K562 (cell line): ENCODE measurements around the gene RAB3C. TPM values are rescaled to one million over a fixed set of nuclear protein-coding genes. Genes with fewer than 3 reads are reported as not detected.

ENCODE experiments used
- ATAC-seq: fragments of 200-7000 bp; cut with Tn5 transposase; 3 replicates; pipeline ENCODE4 v1.9.1; 2020; ENCODE audit warnings: moderate library complexity
- BruUV-seq: library from RNA; stranded (reverse); fragments of 400-500 nt; replicated peaks from 2 replicates; lab custom pipeline; 2021; lab: Mats Ljungman, UMichigan
- CTCF ChIA-PET: fragments of 300-600 bp; formaldehyde crosslinking; extraction: SDS; loops from one replicate; lab custom pipeline; 2021; ENCODE audit warnings: low intra/inter-chr PET ratio; lab: Yijun Ruan, JAX
- POLR2A ChIA-PET: fragments of 300-600, 350-650 bp; sonication (Branson Sonifier 250); formaldehyde crosslinking; extraction: SDS; loops from one replicate; lab custom pipeline; 2021; ENCODE audit warnings: antibody characterized with exemption, inconsistent platforms; lab: Yijun Ruan, JAX
- DNase-seq, 4 experiments: peaks; one replicate each; pipeline versions ENCODE4 v3.0.0 to v3.0.0-alpha.2; 2011 to 2018; ENCODE audit warnings: low spot score in 3 of 4, mixed read lengths in 3 of 4; ENCODE audit errors: extremely low read depth in 1 of 4
- FAIRE-seq: peaks from 2 replicates; lab custom pipeline; 2011; peaks lifted over from hg19 to GRCh38; lab: Jason Lieb, UNC
- H2AFZ ChIP-seq: 2 replicates; pipeline ENCODE4 v1.6.0; 2011; ENCODE audit warnings: low read depth, low read length, control low read depth, inconsistent platforms
- H3K27ac ChIP-seq: fragments of 200-600 bp; 3 replicates; pipeline ENCODE4 v1.8.0; 2011; ENCODE audit warnings: low read depth, mild to moderate bottlenecking, control low read depth, inconsistent platforms, low read length, moderate library complexity, mixed read lengths; ENCODE audit errors: extremely low read depth
- H3K27me3 ChIP-seq, 2 experiments: fragments of 300-600 bp in 1 of 2; 2 replicates in 1 of 2; 3 replicates in 1 of 2; pipeline versions ENCODE4 v1.6.0 to v1.8.0; 2011; ENCODE audit warnings: inconsistent platforms in 2 of 2, low read length in 2 of 2, mild to moderate bottlenecking in 1 of 2, mixed read lengths in 1 of 2, moderate library complexity in 1 of 2; ENCODE audit not compliant: control insufficient read depth in 2 of 2, insufficient read depth in 2 of 2
- H3K36me3 ChIP-seq: fragments of 300-600 bp; 3 replicates; pipeline ENCODE4 v1.8.0; 2011; ENCODE audit warnings: mild to moderate bottlenecking, low read length, inconsistent platforms; ENCODE audit not compliant: control insufficient read depth, insufficient read depth
- H3K4me1 ChIP-seq, 2 experiments: fragments of 200-600 bp in 1 of 2; replicated peaks in 1 of 2; 2 replicates in 1 of 2; 3 replicates in 1 of 2; pipeline versions ENCODE4 v1.5.1 to v1.8.0; 2011; ENCODE audit warnings: inconsistent platforms in 2 of 2, low read length in 2 of 2, mild to moderate bottlenecking in 1 of 2, mixed read lengths in 1 of 2, moderate library complexity in 1 of 2; ENCODE audit not compliant: control insufficient read depth in 2 of 2, insufficient read depth in 2 of 2
- H3K4me2 ChIP-seq: 2 replicates; pipeline ENCODE4 v1.6.1; 2011; ENCODE audit warnings: low read length, control low read depth, inconsistent platforms, mixed read lengths; ENCODE audit not compliant: insufficient read depth
- H3K4me3 ChIP-seq: fragments of 200-600 bp; sonication (generic), shearing (Covaris generic); 2 replicates; pipeline ENCODE4 v1.5.1; 2016; ENCODE audit warnings: control low read depth, inconsistent platforms
- H3K79me2 ChIP-seq: fragments of 200-600 bp; 3 replicates; pipeline ENCODE4 v1.8.0; 2011; ENCODE audit warnings: low read length, inconsistent platforms; ENCODE audit not compliant: control insufficient read depth, insufficient read depth
- H3K9ac ChIP-seq, 2 experiments: 2 replicates each; pipeline versions ENCODE4 v1.6.0 to v1.6.1; 2011; ENCODE audit warnings: low read depth in 2 of 2, low read length in 2 of 2, control low read depth in 1 of 2, inconsistent platforms in 1 of 2, mild to moderate bottlenecking in 1 of 2, mixed read lengths in 1 of 2; ENCODE audit not compliant: insufficient read depth in 1 of 2
- H3K9me1 ChIP-seq: one replicate; pipeline ENCODE4 v1.6.0; 2011; ENCODE audit warnings: inconsistent platforms, mild to moderate bottlenecking, low read length, moderate library complexity; ENCODE audit not compliant: control insufficient read depth, insufficient read depth
- H3K9me3 ChIP-seq: replicated peaks from 2 replicates; pipeline ENCODE4 v1.5.1; 2011; ENCODE audit warnings: low read depth, low read length, inconsistent platforms; ENCODE audit not compliant: control insufficient read depth, insufficient read depth
- H4K20me1 ChIP-seq: replicated peaks from 2 replicates; pipeline ENCODE4 v1.6.1; 2011; ENCODE audit warnings: low read length, inconsistent platforms, mixed read lengths; ENCODE audit not compliant: control insufficient read depth, insufficient read depth
- BACH1 ChIP-seq: fragments of 200-800 bp; sonication (Bioruptor generic); IDR thresholded peaks from 2 replicates; pipeline ENCODE4 v1.6.1; 2016; ENCODE audit warnings: missing genetic modification characterization, missing compliant biosample characterization
- BRF2 ChIP-seq: IDR thresholded peaks from 3 replicates; pipeline ENCODE4 v1.6.1; 2011; ENCODE audit warnings: borderline replicate concordance, mild to moderate bottlenecking; ENCODE audit not compliant: insufficient read length, insufficient read depth
- CBFB ChIP-seq: sonication (generic); formaldehyde crosslinking; IDR thresholded peaks from 2 replicates; pipeline ENCODE4 v1.4.0; 2020; ENCODE audit warnings: mild to moderate bottlenecking, missing genetic modification reagents
- CBX1 ChIP-seq: sonication (generic); IDR thresholded peaks from 2 replicates; pipeline ENCODE4 v1.6.1; 2016; ENCODE audit warnings: antibody characterized with exemption, low read depth, mild to moderate bottlenecking
- EWSR1 ChIP-seq: fragments of 450-650 bp; IDR thresholded peaks from 2 replicates; pipeline ENCODE4 v1.6.1; 2018; ENCODE audit warnings: borderline replicate concordance, mild to moderate bottlenecking, low read depth, moderate library complexity; ENCODE audit not compliant: partially characterized antibody
- FOXK1 ChIP-seq: sonication (generic); formaldehyde crosslinking; IDR thresholded peaks from 2 replicates; pipeline ENCODE4 v1.8.0; 2022; ENCODE audit warnings: missing genetic modification reagents, mild to moderate bottlenecking, borderline replicate concordance
- HMGXB4 ChIP-seq: sonication (generic); formaldehyde crosslinking; IDR thresholded peaks from 2 replicates; pipeline ENCODE4 v1.8.1; 2023; ENCODE audit warnings: mild to moderate bottlenecking, missing genetic modification reagents
- PRMT5 ChIP-seq: sonication (generic); formaldehyde crosslinking; IDR thresholded peaks from 2 replicates; pipeline ENCODE4 v1.5.0; 2020; ENCODE audit warnings: missing genetic modification reagents
- RBBP5 ChIP-seq: fragments of 200-600 bp; sonication (generic); IDR thresholded peaks from 2 replicates; pipeline ENCODE4 v1.6.1; 2012; ENCODE audit warnings: borderline replicate concordance, mild to moderate bottlenecking, low read length, control low read depth, inconsistent platforms; ENCODE audit not compliant: insufficient read depth, poor library complexity, severe bottlenecking
- STAT5A ChIP-seq: IDR thresholded peaks from 2 replicates; pipeline ENCODE4 v1.6.1; 2012; ENCODE audit warnings: low read length, inconsistent platforms, borderline replicate concordance
- TCF15 ChIP-seq: fragments of 250-450 bp; sonication (Bioruptor Pico); IDR thresholded peaks from 2 replicates; pipeline ENCODE4 v1.8.0; 2022; ENCODE audit warnings: moderate library complexity, mild to moderate bottlenecking, inconsistent platforms
- ZFP1 ChIP-seq: fragments of 450-650 bp; formaldehyde crosslinking; IDR thresholded peaks from 2 replicates; pipeline ENCODE4 v1.4.0; 2020; ENCODE audit warnings: mild to moderate bottlenecking, mixed read lengths
- ZNF134 ChIP-seq: fragments of 250-450 bp; sonication (Bioruptor Pico); conservative IDR thresholded peaks from 2 replicates; pipeline ENCODE4 v1.4.0; 2020
- ZNF165 ChIP-seq: fragments of 250-450 bp; sonication (Bioruptor Pico); IDR thresholded peaks from 2 replicates; pipeline ENCODE4 v1.4.0; 2020; ENCODE audit warnings: borderline replicate concordance
- WGBS: fragments of 100-300 bp; shearing (Covaris generic); methylation state at CpG from one replicate; pipeline ENCODE4 v1.1.6; 2016; ENCODE audit warnings: low coverage, mixed read lengths; ENCODE audit not compliant: insufficient coverage; ENCODE audit errors: missing lambda C conversion rate; 5-methylcytosine and 5-hydroxymethylcytosine counted together
- in situ Hi-C: fragments of 300-500 bp; cut with MboI; formaldehyde crosslinking; loops from 4 replicates; pipeline ENCODE4 v1.15.0; 2018; ENCODE audit warnings: inconsistent platforms, mixed read lengths
- intact Hi-C: fragments of 100-400 bp; cut with micrococcal nuclease; formaldehyde crosslinking; loops from 2 replicates; pipeline ENCODE4 v1.14.2; 2022
- polyA plus RNA-seq, 8 experiments: library from polyadenylated mRNA; depleted of rRNA in 4 of 8; stranded (reverse) in 5 of 8; unstranded in 3 of 8; fragments of >200 nt; fragmentation: Nextera tagmentation in 2 of 8; fragmentation: Illumina TruSeq in 1 of 8; extraction: Ambion mirVana in 2 of 8; extraction: Trizol in 1 of 8; gene quantifications; 2 replicates each; pipeline versions ENCODE4 v1.2.1 to v1.2.3, GENCODE V29; 2011 to 2014; ENCODE audit warnings: inconsistent platforms in 1 of 8, missing spikeins in 1 of 8
- total RNA-seq, 7 experiments: library from RNA; depleted of rRNA in 6 of 7; stranded (reverse); fragments of >200 nt in 6 of 7; fragmentation: Illumina TruSeq in 2 of 7; extraction: Trizol in 2 of 7; gene quantifications; 2 replicates each; pipeline versions ENCODE4 v1.2.1 to v1.2.3, GENCODE V29; 2011 to 2021; ENCODE audit warnings: low replicate concordance in 1 of 7

RAB3C gene
- total and polyA plus RNA-seq, 9 of the 15 experiments (the other 6 are each of a cell fraction or from before 2014, with no cell fraction given): not detected

GRCh38 chr5:58731641-58732040 is 148.8 kb downstream of the RAB3C start:
- Histone ChIP-seq H3K4me2 (no peak overlapping the region), H3K79me2 (no peaks in the 10 kb centered on the region), H3K36me3 (no peaks in the 10 kb centered on the region), H3K4me3 (no peak overlapping the region), H4K20me1 (no peaks in the 10 kb centered on the region), H3K27me3 (no peaks in the 10 kb centered on the region), H3K9me3 (no peaks in the 10 kb centered on the region), H3K9ac (no peak overlapping the region), H2AFZ (no peak overlapping the region), H3K27ac (no peak overlapping the region), H3K9me1 (no peaks in the 10 kb centered on the region), H3K4me1 (no peaks in the 10 kb centered on the region)
- ChIA-PET POLR2A (no interaction called here), CTCF (no interaction called here)
- ATAC-seq (no peak), FAIRE-seq (no peak), DNase-seq (no peak)
- WGBS: 0% methylated on average over 1 of the region's 1 CpG
- no peak for TF ChIP-seq PRMT5 (CRISPR knock-in tag)
- no peak for TF ChIP-seq STAT5A
- TF ChIP-seq TCF15: no peak
- no peak for TF ChIP-seq BACH1 (tag)
- no peak for TF ChIP-seq BRF2
- no peak for TF ChIP-seq CBFB (CRISPR knock-in tag)
- no peak for TF ChIP-seq ZNF165 (CRISPR knock-in tag)
- no peak for TF ChIP-seq EWSR1
- no peak for TF ChIP-seq HMGXB4 (CRISPR knock-in tag)
- no peak for TF ChIP-seq CBX1
- no peak for TF ChIP-seq ZNF134 (CRISPR knock-in tag)
- no peak for TF ChIP-seq FOXK1 (CRISPR knock-in tag)
- TF ChIP-seq ZFP1 (CRISPR knock-in tag): no peak
- TF ChIP-seq RBBP5: no peak
- intact Hi-C loops: no loop called here
- in situ Hi-C loops: no loop called here
- BruUV-seq: no TSS peak
